ENCODE results near the gene UGT2B7. TPM values are rescaled to one million over a fixed set of nuclear protein-coding genes. Genes with fewer than 3 reads are reported as not detected.

Gene UGT2B7
- not detected in 2 replicates for polyA plus RNA-seq (2012; rRNA removed)
- polyA plus RNA-seq (2012; cell fraction: cytosol; rRNA removed) = not detected in 2 replicates
- polyA plus RNA-seq (2012; cell fraction: nucleus; rRNA removed) = not detected in 2 replicates

DNA sequence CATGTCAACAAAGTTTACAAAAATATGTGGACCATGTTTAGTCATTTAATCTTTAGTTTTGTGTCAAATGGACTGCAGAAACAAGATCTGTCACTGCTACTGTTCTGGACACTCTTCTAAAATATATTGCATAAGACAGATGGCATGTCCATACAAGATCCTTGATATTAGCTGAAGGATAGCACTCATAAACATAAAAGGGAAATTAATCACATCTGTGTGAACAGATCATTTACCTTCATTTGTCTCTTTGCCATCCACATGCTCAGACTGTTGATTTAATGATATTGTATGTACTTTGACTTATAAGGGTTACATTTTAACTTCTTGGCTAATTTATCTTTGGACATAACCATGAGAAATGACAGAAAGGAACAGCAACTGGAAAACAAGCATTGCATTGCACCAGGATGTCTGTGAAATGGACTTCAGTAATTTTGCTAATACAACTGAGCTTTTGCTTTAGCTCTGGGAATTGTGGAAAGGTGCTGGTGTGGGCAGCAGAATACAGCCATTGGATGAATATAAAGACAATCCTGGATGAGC is at the start of gene UGT2B7:
Gene UGT2B7, plus strand, starts transcription at position 364 of the 546 bp plus-strand sequence. Its CDS starts 47 bp downstream, at position 411.
- Histone ChIP-seq H4K20me1 (ENCODE audit: insufficient read depth) (no peaks in the 10 kb centered on the region), H3K79me2 (ENCODE audit: insufficient read depth) (no peaks in the 10 kb centered on the region), H2AFZ (ENCODE audit: low read depth) (no peak within 1 kb of the TSS), H3K27me3 (ENCODE audit: insufficient read depth) (no peaks in the 10 kb centered on the region; the same call in 1 of the 2 replicates), H3K27ac (ENCODE audit: low read depth in 2 of 2, low read length in 1 of 2) (no peak within 1 kb of the TSS), H3K9me2 (no peaks in the 10 kb centered on the region), H3K9ac (no peak within 1 kb of the TSS), H3K36me3 (replicated peaks in 1 of 2; ENCODE audit: control insufficient read depth in 1 of 2, insufficient read depth in 2 of 2, low read length in 1 of 2) (no peaks in the 10 kb centered on the region), H3K4me2 (no peak within 1 kb of the TSS), H3F3A (replicated peaks; ENCODE audit: insufficient read depth) (peaks cover 3% of the 10 kb centered on the region), H3K9me3 (no peaks in the 10 kb centered on the region), H3K4me1 (ENCODE audit: control insufficient read depth in 1 of 2, insufficient read depth in 2 of 2, low read depth in 1 of 2, low read length in 1 of 2) (no peaks in the 10 kb centered on the region), H3K4me3 (ENCODE audit: low read depth in 2 of 2, low read length in 1 of 2) (no peak within 1 kb of the TSS)
- TF ChIP-seq RFX5 (IDR thresholded peaks at IDR 0.05; ENCODE audit: low read length) = no peak
- no peak for TF ChIP-seq FOXJ3 (CRISPR knock-in tag; IDR thresholded peaks at IDR 0.05)
- TF ChIP-seq, protein P1, sequence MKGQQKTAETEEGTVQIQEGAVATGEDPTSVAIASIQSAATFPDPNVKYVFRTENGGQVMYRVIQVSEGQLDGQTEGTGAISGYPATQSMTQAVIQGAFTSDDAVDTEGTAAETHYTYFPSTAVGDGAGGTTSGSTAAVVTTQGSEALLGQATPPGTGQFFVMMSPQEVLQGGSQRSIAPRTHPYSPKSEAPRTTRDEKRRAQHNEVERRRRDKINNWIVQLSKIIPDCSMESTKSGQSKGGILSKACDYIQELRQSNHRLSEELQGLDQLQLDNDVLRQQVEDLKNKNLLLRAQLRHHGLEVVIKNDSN (IDR thresholded peaks at IDR 0.05; ENCODE audit: borderline replicate concordance, low read depth) = no peak
- no peak for TF ChIP-seq YY1 (IDR thresholded peaks at IDR 0.05; ENCODE audit: low read depth)
- TF ChIP-seq, protein P2, sequence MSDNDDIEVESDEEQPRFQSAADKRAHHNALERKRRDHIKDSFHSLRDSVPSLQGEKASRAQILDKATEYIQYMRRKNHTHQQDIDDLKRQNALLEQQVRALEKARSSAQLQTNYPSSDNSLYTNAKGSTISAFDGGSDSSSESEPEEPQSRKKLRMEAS (IDR thresholded peaks at IDR 0.05; ENCODE audit: low read depth) = no peak
- TF ChIP-seq TCF12 (IDR thresholded peaks at IDR 0.05) = no peak
- no peak for TF ChIP-seq RAD21 (IDR thresholded peaks at IDR 0.05; ENCODE audit: low read length)
- TF ChIP-seq RXRA (IDR thresholded peaks at IDR 0.05; ENCODE audit: borderline replicate concordance, low read depth) = no peak
- TF ChIP-seq MEF2A (IDR thresholded peaks at IDR 0.05; ENCODE audit: borderline replicate concordance, low read depth) = no peak
- TF ChIP-seq EZH2phosphoT487 (IDR thresholded peaks at IDR 0.05; ENCODE audit: borderline replicate concordance, low read depth) = no peak
- TF ChIP-seq EP300 (IDR thresholded peaks at IDR 0.05; ENCODE audit: borderline replicate concordance in 1 of 2, low read depth in 1 of 2, low read length in 1 of 2) = no peak
- no peak for TF ChIP-seq NRF1 (IDR thresholded peaks at IDR 0.05; ENCODE audit: low read depth, low read length)
- TF ChIP-seq GABPA (IDR thresholded peaks at IDR 0.05; ENCODE audit: low read depth) = no peak
- TF ChIP-seq FOXM1 (IDR thresholded peaks at IDR 0.05; ENCODE audit: low read depth) = no peak
- TF ChIP-seq, protein P3, sequence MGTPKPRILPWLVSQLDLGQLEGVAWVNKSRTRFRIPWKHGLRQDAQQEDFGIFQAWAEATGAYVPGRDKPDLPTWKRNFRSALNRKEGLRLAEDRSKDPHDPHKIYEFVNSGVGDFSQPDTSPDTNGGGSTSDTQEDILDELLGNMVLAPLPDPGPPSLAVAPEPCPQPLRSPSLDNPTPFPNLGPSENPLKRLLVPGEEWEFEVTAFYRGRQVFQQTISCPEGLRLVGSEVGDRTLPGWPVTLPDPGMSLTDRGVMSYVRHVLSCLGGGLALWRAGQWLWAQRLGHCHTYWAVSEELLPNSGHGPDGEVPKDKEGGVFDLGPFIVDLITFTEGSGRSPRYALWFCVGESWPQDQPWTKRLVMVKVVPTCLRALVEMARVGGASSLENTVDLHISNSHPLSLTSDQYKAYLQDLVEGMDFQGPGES (IDR thresholded peaks at IDR 0.05; ENCODE audit: low read depth, low read length) = no peak
- no peak for TF ChIP-seq TEAD4 (IDR thresholded peaks at IDR 0.05; ENCODE audit: borderline replicate concordance, insufficient read depth)
- ChIA-PET POLR2A (no interaction called here), CTCF (interaction anchor here (1.3 kb wide), 1 partner anchor 11 kb away, joined by 3 read pairs; no protein-coding TSS in a partner anchor)
- no peak for DNase-seq

DNA sequence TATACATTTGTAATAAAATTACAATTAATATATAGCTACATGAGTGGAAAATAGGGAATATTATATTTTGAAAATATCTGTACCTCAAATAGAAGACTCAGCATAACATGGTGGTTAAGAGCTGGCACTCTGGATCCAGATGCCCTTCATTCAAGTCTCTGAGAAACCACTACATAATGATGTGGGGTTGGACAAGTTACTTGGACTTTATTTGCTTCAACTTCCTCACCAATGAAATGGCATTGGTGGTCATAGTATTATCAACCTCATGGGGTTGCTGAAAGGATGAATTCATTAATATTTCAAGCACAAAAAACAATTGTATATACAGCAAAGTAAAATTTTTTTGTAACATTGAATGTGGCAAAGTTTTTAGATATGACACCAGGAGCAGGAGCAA is 46.4 kb upstream of the UGT2B7 start:
- Histone ChIP-seq H3K27ac (ENCODE audit: low read depth in 2 of 2, low read length in 1 of 2) (no peak overlapping the region), H3K9me3 (no peaks in the 10 kb centered on the region), H3K36me3 (replicated peaks in 1 of 2; ENCODE audit: control insufficient read depth in 1 of 2, insufficient read depth in 2 of 2, low read length in 1 of 2) (no peaks in the 10 kb centered on the region), H3K4me2 (no peak overlapping the region), H3F3A (replicated peaks; ENCODE audit: insufficient read depth) (no peaks in the 10 kb centered on the region), H3K27me3 (ENCODE audit: insufficient read depth) (no peaks in the 10 kb centered on the region), H3K4me1 (ENCODE audit: control insufficient read depth in 1 of 2, insufficient read depth in 2 of 2, low read depth in 1 of 2, low read length in 1 of 2) (no peaks in the 10 kb centered on the region), H4K20me1 (ENCODE audit: insufficient read depth) (no peaks in the 10 kb centered on the region), H3K4me3 (ENCODE audit: low read depth in 2 of 2, low read length in 1 of 2) (no peak overlapping the region), H3K9me2 (no peaks in the 10 kb centered on the region), H3K79me2 (ENCODE audit: insufficient read depth) (no peaks in the 10 kb centered on the region), H2AFZ (ENCODE audit: low read depth) (no peak overlapping the region), H3K9ac (no peak overlapping the region)
- POLR2A ChIA-PET = interaction anchor here (0.6 kb wide), 1 partner anchor 118 kb away, joined by 3 read pairs; no protein-coding TSS in a partner anchor
- CTCF ChIA-PET = no interaction called here
- DNase-seq = no peak
- TF ChIP-seq, protein P4, sequence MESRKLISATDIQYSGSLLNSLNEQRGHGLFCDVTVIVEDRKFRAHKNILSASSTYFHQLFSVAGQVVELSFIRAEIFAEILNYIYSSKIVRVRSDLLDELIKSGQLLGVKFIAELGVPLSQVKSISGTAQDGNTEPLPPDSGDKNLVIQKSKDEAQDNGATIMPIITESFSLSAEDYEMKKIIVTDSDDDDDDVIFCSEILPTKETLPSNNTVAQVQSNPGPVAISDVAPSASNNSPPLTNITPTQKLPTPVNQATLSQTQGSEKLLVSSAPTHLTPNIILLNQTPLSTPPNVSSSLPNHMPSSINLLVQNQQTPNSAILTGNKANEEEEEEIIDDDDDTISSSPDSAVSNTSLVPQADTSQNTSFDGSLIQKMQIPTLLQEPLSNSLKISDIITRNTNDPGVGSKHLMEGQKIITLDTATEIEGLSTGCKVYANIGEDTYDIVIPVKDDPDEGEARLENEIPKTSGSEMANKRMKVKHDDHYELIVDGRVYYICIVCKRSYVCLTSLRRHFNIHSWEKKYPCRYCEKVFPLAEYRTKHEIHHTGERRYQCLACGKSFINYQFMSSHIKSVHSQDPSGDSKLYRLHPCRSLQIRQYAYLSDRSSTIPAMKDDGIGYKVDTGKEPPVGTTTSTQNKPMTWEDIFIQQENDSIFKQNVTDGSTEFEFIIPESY (IDR thresholded peaks at IDR 0.05; ENCODE audit: borderline replicate concordance, low read depth) = no peak
- TF ChIP-seq SIN3A (IDR thresholded peaks at IDR 0.05; ENCODE audit: borderline replicate concordance, low read depth, low read length) = no peak
- TF ChIP-seq RAD21 (IDR thresholded peaks at IDR 0.05; ENCODE audit: low read length) = no peak
- TF ChIP-seq YY1 (IDR thresholded peaks at IDR 0.05; ENCODE audit: low read depth) = no peak
- no peak for TF ChIP-seq RFX5 (IDR thresholded peaks at IDR 0.05; ENCODE audit: low read length)
- no peak for TF ChIP-seq EP300 (IDR thresholded peaks at IDR 0.05; ENCODE audit: borderline replicate concordance in 1 of 2, low read depth in 1 of 2, low read length in 1 of 2)
- TF ChIP-seq, protein P3 (IDR thresholded peaks at IDR 0.05; ENCODE audit: low read depth, low read length) = no peak
- no peak for TF ChIP-seq GABPA (IDR thresholded peaks at IDR 0.05; ENCODE audit: low read depth)
- TF ChIP-seq MEF2A (IDR thresholded peaks at IDR 0.05; ENCODE audit: borderline replicate concordance, low read depth) = no peak
- no peak for TF ChIP-seq CHD2 (IDR thresholded peaks at IDR 0.05; ENCODE audit: low read length, partially characterized antibody)
- no peak for TF ChIP-seq FOXJ3 (CRISPR knock-in tag; IDR thresholded peaks at IDR 0.05)
- no peak for TF ChIP-seq FOXM1 (IDR thresholded peaks at IDR 0.05; ENCODE audit: low read depth)
- no peak for TF ChIP-seq RCOR1 (IDR thresholded peaks at IDR 0.05; ENCODE audit: low read length)
- no peak for TF ChIP-seq FOSL2 (IDR thresholded peaks at IDR 0.05; ENCODE audit: borderline replicate concordance, low read depth)
- no peak for TF ChIP-seq GATA2 (CRISPR knock-in tag; IDR thresholded peaks at IDR 0.05)

Measured in SK-N-SH (cell line).